Right ventricle myocardium inferior (tissue), 1 donor: ENCODE data around the gene MEST. TPM values are rescaled to one million over a fixed set of nuclear protein-coding genes. Genes with fewer than 3 reads are reported as not detected.
"Not testable (repeated sequence)": the region's sequence is repeated elsewhere in the genome, so short reads cannot be mapped to it uniquely, and the experiment has no call there.

Experiments
- ATAC-seq: fragments of 200-7000 bp; cut with Tn5 transposase; one replicate; pipeline ENCODE4 v1.9.1; 2020; ENCODE audit warnings: mild to moderate bottlenecking, moderate library complexity
- DNase-seq: peaks from one replicate; pipeline ENCODE4 v3.0.0; 2021; ENCODE audit errors: missing footprints
- intact Hi-C: fragments of 100-400 bp; cut with DNase I; formaldehyde crosslinking; loops from one replicate; pipeline ENCODE4 v1.11.0; 2022
- total RNA-seq: library from RNA; stranded (reverse); fragmentation: NEBNext Ultra II Directional; extraction: Animal tissue kit (Norgen Biotek cat#: 25700); gene quantifications from one replicate; pipeline ENCODE4 v1.2.1, GENCODE V29; 2021
- donor health status: DM: no; HTN: yes; CAD: no; lungs with severe emphysema.

MEST gene
- total RNA-seq, 1 donor from 2014 or later = 10.7 TPM

DNA sequence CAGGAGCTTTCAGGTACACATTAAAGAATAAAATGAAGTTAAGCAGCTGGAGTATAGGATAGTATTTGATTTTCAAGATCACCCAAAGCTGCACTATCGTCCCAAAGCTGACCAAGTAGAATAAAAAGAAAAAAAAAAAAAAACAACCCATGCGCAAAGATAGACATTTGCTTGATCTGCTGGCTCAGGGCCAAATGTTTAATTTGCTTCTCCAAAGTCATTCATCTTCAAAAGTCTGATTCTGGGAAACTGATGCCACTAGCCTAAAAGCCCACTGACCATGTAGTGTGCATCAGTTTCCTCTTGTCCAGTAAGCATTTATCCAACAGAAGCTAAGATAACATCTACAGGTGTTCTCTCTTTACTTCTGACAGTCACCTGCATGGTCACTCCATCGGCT is 14.5 kb downstream of the MEST start:
- intact Hi-C loops = no loop called here
- no peak for ATAC-seq
- DNase-seq = no peak

DNA sequence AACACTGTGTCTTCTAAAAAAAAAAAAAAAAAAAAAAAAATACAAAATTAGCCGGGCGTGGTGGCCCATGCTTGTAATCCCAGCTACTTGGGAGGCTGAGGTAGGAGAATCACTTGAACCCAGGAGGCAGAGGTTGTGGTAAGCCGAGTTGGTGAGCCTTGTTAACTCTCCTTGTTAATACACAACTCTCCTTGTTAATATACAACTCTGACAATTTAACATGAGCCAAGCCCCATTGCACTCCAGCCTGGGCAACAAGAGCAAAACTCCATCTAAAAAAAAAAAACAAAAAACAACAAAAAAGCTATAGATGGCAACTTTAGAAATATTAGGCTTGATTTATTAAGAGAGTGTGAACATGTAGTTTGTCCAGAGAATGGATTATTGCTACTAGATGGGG is 20.2 kb downstream of the MEST start:
- DNase-seq, ATAC-seq: not testable (repeated sequence)
- intact Hi-C loops = loop anchor here (10.0 kb wide), 1 partner anchor 153 kb away; the partner anchor contains the start of gene COPG2

GRCh38 chr7:130513447-130513846 is 21.6 kb downstream of the MEST start:
- intact Hi-C loops = loop anchor here (10.0 kb wide), 1 partner anchor 151 kb away; the partner anchor contains the start of gene COPG2
- DNase-seq = no peak
- no peak for ATAC-seq

DNA sequence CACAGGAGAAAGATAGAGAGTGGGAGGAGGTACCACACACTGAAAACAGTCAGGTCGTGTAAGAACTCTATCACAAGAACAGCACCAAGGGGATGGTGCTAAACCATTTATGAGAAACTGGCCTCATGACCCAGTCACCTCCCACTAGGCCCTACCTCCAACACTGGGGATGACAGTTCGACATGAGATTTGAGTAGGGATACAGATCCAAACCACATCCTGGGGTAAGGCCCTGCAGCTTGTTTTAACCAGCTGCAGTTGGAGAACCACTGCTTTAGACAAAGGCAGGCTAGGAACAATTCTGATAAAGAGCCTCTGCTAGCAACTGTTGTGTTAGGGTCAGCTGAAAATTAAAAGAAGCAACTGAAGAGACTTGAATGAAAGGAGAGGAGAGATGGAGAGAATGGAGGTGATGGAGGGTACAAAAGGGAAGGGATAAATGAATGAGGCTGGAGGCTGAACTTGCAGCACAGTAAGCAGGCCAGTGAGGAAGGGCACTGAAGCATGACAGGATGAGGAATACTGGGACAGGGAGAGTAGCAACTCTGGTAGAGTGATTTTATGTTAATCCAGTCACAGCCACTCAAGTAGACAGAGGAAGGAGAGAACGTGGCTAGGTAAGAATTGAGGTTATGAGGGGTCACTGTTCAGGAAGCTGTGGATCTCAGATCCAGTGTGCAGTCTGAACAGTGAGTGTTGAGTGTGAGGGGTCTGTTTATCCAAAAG is 23.6 kb downstream of the MEST start:
- ATAC-seq (no peak), DNase-seq (no peak)
- intact Hi-C loops = loop anchor here (10.0 kb wide), 1 partner anchor 149 kb away; the partner anchor contains the start of gene COPG2

DNA sequence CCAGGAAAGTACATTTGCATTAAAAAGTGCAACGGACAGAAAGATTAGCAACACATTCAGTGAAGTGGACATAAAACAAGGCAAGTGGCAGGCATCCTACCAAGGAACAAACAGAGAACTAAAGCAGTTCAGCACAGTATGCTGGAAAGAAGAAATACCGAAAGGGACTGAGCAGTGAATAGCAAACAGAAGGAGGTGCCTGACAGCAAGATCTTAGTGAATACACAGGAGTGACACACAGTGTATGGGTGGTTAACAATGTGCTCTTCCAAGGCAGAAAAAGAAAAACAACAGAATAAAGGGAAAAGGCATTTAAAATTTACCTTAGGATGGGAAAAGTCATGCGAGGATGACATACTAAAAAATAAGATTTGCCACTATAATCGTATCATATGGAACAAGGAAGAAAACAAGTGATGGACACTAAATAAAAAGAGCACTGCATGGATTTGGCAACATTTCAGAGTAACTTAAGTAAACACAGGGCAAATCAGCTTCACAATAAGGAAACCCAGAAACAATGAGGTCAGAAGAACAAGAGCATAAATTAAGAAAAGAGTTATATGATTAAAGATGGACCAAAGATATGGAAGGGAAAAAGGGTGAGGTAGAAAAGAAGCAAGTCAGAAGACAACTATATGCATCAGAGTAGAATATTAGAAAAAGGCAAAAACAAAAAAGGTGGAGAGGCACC is 29.5 kb downstream of the MEST start:
- intact Hi-C loops = no loop called here
- ATAC-seq = no peak
- DNase-seq = no peak

DNA sequence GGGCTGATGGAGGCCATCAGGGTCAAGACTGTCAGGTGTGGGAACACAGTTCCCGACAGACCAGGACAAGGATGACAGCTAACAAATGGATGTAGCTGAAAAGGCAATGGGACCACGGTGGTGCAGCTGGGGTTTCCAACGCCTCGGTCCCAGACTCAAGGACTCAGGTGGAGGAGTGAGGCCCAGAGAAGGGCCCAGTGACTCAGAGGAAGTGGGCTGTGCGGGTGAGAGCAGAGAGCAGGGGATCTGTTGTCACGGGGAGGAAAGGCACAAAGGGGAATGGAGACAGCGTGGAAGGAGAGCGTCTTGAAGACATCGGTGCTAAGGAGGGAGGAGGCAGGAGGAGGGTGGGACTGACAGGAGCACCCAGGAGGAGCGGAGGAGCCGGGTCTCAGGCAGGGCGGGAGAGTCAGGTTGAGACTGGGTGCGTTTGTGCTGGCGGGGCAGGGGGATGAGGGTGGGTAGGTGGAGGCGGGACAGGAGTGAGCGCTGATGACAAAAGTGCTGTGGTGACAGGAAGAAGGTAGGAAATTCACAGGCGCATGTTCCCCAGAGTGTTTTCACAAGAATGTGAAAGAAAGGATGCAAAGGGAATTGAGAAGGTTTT is 31.7 kb downstream of the MEST start:
- intact Hi-C loops, ATAC-seq, DNase-seq: not testable (repeated sequence)

DNA sequence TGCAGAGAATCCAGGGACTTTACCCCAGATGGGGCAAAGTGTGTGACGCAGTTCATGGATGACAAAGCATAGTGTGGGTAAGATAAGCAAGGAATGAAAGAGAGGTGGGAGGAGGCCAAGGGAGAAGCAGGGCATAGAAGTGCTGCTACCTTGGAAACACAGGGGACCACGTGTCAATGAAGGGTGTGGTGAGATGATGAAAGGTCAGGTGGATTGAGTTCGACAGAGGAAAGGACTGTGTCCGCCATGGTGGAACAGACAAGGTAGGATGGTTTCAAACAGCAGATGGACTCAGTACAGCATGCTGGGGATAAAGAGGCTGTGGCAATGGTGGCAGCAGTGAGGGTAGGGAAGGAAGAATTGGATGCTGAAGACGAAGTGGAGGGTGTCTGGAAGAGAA is 32.7 kb downstream of the MEST start:
- ATAC-seq (no peak), DNase-seq (no peak)
- intact Hi-C loops = no loop called here

- DNase-seq, intact Hi-C loops, ATAC-seq: not testable (repeated sequence)
Observed at GRCh38 chr7:130527752-130528355, 36.0 kb downstream of the MEST start.

DNA sequence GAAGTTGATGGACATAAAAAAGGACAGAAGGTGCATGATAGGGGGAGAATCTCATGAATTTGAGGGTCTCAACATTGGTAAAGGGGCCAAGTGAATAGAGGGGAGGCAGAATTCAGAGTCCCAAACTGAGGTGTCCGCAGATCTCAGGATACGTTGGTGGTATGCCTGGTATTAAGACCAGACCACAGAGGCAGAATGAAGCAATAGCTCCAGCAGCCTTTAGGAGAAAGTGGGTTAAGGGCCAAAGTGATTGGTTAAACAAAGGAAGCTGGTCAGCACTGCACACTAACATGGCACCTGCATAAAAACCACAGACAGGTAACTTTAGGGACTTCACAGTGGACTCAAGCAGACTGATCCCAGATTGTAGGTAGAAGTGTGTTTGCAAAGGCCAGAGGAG is 37.5 kb downstream of the MEST start:
- ATAC-seq = no peak
- DNase-seq = no peak
- intact Hi-C loops = no loop called here

- DNase-seq, ATAC-seq, intact Hi-C loops: not testable (repeated sequence)
Observed at GRCh38 chr7:130537894-130538293, 46.0 kb downstream of the MEST start.

- DNase-seq, ATAC-seq, intact Hi-C loops: not testable (repeated sequence)
Observed at GRCh38 chr7:130541287-130541686, 49.4 kb downstream of the MEST start.

DNA sequence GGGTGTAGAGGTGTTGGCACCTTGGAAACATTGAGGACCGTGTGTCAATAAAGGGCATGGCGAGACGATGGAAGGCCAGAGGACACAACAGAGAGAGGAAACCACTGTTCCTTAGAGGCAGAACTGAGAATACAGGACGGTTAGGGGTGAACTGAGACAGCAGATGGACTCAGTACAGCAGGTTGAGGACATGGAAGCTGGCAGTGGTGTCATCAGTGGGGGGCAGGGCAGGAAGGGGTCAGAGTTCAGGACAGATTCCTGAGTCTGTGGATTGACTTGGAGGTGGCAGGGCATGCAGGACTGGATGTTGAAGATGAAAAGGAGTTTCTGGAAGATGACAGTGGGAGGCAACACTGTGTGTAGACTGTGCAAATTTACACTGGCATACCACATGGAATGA is 50.4 kb downstream of the MEST start:
- DNase-seq, ATAC-seq, intact Hi-C loops: not testable (repeated sequence)

DNA sequence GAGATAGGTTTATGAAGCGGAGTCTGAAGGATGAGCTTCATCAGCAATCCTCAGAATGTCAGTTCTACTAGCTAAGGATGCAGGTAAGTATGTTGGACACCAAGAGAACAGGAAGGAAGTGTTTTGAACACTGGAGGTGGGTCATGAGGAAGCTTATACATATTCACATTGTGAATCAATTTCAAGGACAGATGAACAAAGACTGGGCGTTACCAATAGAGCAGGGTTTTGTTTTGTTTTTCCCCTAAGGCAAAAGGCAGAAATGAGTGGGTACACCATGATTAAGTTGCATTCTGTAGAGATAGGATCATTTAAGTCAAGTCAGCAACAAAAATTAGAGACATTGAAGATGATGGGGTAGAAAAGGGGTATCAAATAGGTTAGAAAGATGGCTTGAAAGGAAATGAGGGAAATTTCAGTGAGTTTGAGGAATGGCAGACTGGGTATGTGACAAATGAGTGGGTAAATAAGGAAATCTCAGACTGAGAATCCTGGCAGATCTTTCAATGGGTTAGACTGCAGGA is 51.7 kb downstream of the MEST start:
- ATAC-seq (no peak), DNase-seq (no peak)
- intact Hi-C loops = no loop called here

GRCh38 chr7:130544356-130544755 is 52.5 kb downstream of the MEST start:
- no peak for ATAC-seq
- no peak for DNase-seq
- intact Hi-C loops = no loop called here

- no peak for ATAC-seq
- intact Hi-C loops = no loop called here
- DNase-seq = no peak
Observed at GRCh38 chr7:130553398-130554029, 61.6 kb downstream of the MEST start.

GRCh38 chr7:130554481-130554880 is 62.6 kb downstream of the MEST start:
- no peak for DNase-seq
- no peak for ATAC-seq
- intact Hi-C loops = no loop called here
